ENCODE measurements around the gene GRHL1.

DNA sequence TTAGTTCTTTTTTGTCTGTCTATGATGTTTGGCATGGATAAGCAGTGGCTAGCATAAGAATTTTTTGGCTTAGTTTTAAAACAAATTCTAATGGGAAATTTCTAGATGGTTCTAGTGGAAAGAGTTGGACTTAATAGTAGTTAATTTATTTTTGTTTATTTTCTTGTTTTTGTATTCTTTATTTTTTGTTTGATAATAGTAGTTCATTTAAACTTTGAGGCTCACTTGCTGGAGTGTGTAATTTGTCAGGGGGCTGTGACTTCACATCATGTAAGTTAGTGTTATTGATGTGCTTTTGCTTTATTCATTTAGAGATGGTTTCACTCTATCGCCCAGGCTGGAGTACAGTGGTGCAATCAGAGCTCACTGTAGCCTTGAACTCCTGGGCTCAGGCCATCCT lies 48.2 kb downstream of the GRHL1 start:
- TF ChIP-seq, protein P1, sequence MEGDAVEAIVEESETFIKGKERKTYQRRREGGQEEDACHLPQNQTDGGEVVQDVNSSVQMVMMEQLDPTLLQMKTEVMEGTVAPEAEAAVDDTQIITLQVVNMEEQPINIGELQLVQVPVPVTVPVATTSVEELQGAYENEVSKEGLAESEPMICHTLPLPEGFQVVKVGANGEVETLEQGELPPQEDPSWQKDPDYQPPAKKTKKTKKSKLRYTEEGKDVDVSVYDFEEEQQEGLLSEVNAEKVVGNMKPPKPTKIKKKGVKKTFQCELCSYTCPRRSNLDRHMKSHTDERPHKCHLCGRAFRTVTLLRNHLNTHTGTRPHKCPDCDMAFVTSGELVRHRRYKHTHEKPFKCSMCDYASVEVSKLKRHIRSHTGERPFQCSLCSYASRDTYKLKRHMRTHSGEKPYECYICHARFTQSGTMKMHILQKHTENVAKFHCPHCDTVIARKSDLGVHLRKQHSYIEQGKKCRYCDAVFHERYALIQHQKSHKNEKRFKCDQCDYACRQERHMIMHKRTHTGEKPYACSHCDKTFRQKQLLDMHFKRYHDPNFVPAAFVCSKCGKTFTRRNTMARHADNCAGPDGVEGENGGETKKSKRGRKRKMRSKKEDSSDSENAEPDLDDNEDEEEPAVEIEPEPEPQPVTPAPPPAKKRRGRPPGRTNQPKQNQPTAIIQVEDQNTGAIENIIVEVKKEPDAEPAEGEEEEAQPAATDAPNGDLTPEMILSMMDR (IDR thresholded peaks at IDR 0.05): no peak
- no peak for TF ChIP-seq EP300 (IDR thresholded peaks at IDR 0.05)

Data from ovary (tissue), 3 donors.